HL-60 (cell line): Measurements from ENCODE around the gene RGPD4.

Experiments used
- TF ChIP-seq, protein P1 (sequence below): IDR thresholded peaks from one replicate; pipeline ENCODE4 v1.5.1; 2011; ENCODE audit warnings: low read length, control low read depth, inconsistent platforms; ENCODE audit not compliant: insufficient read depth
- TF ChIP-seq, protein P2 (sequence below): IDR thresholded peaks from 2 replicates; pipeline ENCODE4 v1.6.1; 2012; ENCODE audit warnings: low read depth; ENCODE audit not compliant: insufficient replicate concordance

DNA sequence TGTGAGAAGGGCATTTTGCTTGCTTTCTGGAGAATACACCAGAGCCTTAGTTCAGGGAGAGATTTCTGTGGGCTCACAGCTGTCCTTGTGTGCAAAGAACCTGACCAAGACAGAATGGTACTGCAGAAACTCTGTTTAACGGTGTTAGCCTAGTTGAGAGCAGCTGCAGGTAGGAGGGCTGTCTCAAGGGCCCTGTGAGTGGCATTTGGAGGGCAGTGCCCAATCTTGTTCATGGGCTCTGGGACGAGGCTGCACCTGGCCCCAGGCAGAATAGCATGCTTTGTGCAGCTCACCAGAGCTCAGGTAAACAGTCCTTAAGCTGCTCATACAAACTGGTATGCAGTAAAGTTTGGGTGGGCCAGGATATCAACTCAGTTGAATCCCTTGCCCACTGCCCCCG, 16.9 kb upstream of the RGPD4 start:
- TF ChIP-seq, protein P1, sequence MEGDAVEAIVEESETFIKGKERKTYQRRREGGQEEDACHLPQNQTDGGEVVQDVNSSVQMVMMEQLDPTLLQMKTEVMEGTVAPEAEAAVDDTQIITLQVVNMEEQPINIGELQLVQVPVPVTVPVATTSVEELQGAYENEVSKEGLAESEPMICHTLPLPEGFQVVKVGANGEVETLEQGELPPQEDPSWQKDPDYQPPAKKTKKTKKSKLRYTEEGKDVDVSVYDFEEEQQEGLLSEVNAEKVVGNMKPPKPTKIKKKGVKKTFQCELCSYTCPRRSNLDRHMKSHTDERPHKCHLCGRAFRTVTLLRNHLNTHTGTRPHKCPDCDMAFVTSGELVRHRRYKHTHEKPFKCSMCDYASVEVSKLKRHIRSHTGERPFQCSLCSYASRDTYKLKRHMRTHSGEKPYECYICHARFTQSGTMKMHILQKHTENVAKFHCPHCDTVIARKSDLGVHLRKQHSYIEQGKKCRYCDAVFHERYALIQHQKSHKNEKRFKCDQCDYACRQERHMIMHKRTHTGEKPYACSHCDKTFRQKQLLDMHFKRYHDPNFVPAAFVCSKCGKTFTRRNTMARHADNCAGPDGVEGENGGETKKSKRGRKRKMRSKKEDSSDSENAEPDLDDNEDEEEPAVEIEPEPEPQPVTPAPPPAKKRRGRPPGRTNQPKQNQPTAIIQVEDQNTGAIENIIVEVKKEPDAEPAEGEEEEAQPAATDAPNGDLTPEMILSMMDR, result no peak
- TF ChIP-seq, protein P2, sequence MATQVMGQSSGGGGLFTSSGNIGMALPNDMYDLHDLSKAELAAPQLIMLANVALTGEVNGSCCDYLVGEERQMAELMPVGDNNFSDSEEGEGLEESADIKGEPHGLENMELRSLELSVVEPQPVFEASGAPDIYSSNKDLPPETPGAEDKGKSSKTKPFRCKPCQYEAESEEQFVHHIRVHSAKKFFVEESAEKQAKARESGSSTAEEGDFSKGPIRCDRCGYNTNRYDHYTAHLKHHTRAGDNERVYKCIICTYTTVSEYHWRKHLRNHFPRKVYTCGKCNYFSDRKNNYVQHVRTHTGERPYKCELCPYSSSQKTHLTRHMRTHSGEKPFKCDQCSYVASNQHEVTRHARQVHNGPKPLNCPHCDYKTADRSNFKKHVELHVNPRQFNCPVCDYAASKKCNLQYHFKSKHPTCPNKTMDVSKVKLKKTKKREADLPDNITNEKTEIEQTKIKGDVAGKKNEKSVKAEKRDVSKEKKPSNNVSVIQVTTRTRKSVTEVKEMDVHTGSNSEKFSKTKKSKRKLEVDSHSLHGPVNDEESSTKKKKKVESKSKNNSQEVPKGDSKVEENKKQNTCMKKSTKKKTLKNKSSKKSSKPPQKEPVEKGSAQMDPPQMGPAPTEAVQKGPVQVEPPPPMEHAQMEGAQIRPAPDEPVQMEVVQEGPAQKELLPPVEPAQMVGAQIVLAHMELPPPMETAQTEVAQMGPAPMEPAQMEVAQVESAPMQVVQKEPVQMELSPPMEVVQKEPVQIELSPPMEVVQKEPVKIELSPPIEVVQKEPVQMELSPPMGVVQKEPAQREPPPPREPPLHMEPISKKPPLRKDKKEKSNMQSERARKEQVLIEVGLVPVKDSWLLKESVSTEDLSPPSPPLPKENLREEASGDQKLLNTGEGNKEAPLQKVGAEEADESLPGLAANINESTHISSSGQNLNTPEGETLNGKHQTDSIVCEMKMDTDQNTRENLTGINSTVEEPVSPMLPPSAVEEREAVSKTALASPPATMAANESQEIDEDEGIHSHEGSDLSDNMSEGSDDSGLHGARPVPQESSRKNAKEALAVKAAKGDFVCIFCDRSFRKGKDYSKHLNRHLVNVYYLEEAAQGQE, result no peak
